Spleen (tissue), 7 donors: ENCODE measurements around the gene PSAT1.

Source experiments
- POLR2A ChIP-seq, 3 donors: fragments of 450-650 bp; IDR thresholded peaks; one replicate each; pipeline ENCODE4 v1.5.1; 2017; ENCODE audit warnings: antibody characterized with exemption in 3 of 3, mild to moderate bottlenecking in 1 of 3
- TF ChIP-seq, protein P1 (sequence below), 11 experiments: fragments of 200-600 bp in 7 of 11; fragments of 450-650 bp in 4 of 11; sonication (generic) in 4 of 11; IDR thresholded peaks in 8 of 11; conservative IDR thresholded peaks in 3 of 11; 1 replicate in 7 of 11; 2 replicates in 4 of 11; pipeline versions ENCODE4 v1.4.0 to v1.8.0; 2016 to 2021; ENCODE audit warnings: antibody characterized with exemption in 11 of 11, inconsistent platforms in 4 of 11, mild to moderate bottlenecking in 1 of 11
- donor health status: DM: no; HTN: no; CAD: no; lungs with moderate emphysema.
- donor health status: DM: no; HTN: no; CAD: no.
- donor health status: DM: no; HTN: no; CAD: no.

DNA sequence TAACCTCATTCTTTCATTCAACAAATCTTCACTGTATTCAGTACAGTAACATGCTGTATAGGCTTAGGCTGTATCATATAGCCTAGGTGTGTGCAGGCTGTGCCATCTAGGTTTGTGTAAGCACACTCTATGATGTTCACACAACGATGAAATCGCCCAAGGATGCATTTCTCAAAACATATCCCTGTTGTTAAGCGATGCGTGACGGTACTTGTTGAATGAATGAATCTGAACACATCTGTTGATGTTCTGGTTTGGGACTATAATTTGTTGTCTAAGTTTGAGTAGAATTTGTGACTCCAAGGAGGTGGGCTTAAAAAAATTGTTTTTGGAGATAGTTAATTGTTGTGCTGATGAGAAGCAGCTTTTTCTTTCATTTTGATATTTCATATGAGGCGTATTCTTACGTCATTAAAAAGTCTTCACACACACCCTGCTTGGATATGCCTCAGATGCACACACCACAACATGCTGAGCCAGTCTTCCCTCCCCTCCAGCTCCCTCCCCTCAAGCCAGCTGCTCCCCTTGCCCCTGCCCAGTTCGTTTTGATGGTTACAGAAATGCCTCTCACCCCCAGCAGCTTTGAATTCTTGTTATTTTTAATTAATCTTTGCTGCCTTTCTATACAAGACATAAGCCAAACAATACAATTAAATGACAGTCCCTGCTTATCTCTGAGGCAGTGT is 5.5 kb upstream of the PSAT1 start:
- TF ChIP-seq, protein P1, sequence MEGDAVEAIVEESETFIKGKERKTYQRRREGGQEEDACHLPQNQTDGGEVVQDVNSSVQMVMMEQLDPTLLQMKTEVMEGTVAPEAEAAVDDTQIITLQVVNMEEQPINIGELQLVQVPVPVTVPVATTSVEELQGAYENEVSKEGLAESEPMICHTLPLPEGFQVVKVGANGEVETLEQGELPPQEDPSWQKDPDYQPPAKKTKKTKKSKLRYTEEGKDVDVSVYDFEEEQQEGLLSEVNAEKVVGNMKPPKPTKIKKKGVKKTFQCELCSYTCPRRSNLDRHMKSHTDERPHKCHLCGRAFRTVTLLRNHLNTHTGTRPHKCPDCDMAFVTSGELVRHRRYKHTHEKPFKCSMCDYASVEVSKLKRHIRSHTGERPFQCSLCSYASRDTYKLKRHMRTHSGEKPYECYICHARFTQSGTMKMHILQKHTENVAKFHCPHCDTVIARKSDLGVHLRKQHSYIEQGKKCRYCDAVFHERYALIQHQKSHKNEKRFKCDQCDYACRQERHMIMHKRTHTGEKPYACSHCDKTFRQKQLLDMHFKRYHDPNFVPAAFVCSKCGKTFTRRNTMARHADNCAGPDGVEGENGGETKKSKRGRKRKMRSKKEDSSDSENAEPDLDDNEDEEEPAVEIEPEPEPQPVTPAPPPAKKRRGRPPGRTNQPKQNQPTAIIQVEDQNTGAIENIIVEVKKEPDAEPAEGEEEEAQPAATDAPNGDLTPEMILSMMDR (IDR thresholded peaks at IDR 0.05 in 8 of 11, conservative IDR thresholded peaks at IDR 0.05 in 3 of 11), result no peak
- TF ChIP-seq POLR2A (IDR thresholded peaks at IDR 0.05), result no peak
